ENCODE measurements around the gene PLPP2.

Gene PLPP2

GRCh38 chr19:291006-291521, at the start of gene PLPP2:
PLPP2 (minus strand) TSS chr19:291403; CDS start chr19:291336, 67 bp downstream.
- DNase-seq = peak; percentile 37

GRCh38 chr19:340620-341385, 49.6 kb upstream of the PLPP2 start:
- DNase-seq = no peak

- no peak for DNase-seq
Measured at GRCh38 chr19:339262-339887, 48.2 kb upstream of the PLPP2 start.

- no peak for DNase-seq
Measured at GRCh38 chr19:338421-338820, 47.2 kb upstream of the PLPP2 start.

GRCh38 chr19:336067-336614, 44.9 kb upstream of the PLPP2 start:
- DNase-seq = no peak

GRCh38 chr19:335486-336066, 44.4 kb upstream of the PLPP2 start:
- no peak for DNase-seq

GRCh38 chr19:335072-335471, 43.9 kb upstream of the PLPP2 start:
- DNase-seq = no peak

- DNase-seq = no peak
Measured at GRCh38 chr19:334296-335071, 43.3 kb upstream of the PLPP2 start.

GRCh38 chr19:330503-330902, 39.3 kb upstream of the PLPP2 start:
- DNase-seq = no peak

- no peak for DNase-seq
Measured at GRCh38 chr19:329876-330275, 38.7 kb upstream of the PLPP2 start.

GRCh38 chr19:328025-328505, 36.9 kb upstream of the PLPP2 start:
- no peak for DNase-seq

- no peak for DNase-seq
Measured at GRCh38 chr19:327291-328024, 36.3 kb upstream of the PLPP2 start.

GRCh38 chr19:326871-327270, 35.7 kb upstream of the PLPP2 start:
- DNase-seq = no peak

- no peak for DNase-seq
Measured at GRCh38 chr19:325937-326565, 34.8 kb upstream of the PLPP2 start.

GRCh38 chr19:325173-325936, 34.2 kb upstream of the PLPP2 start:
- DNase-seq = no peak

- no peak for DNase-seq
Measured at GRCh38 chr19:324716-325115, 33.5 kb upstream of the PLPP2 start.

- no peak for DNase-seq
Measured at GRCh38 chr19:322616-323015, 31.4 kb upstream of the PLPP2 start.

GRCh38 chr19:318509-318774, 27.2 kb upstream of the PLPP2 start:
- no peak for DNase-seq

- no peak for DNase-seq
Measured at GRCh38 chr19:317710-318508, 26.7 kb upstream of the PLPP2 start.

- DNase-seq = no peak
Measured at GRCh38 chr19:315811-316210, 24.6 kb upstream of the PLPP2 start.

Measured in NCI-H345 (cell line).